ENCODE data around the gene ZNF580.

The ZNF580 gene

DNA sequence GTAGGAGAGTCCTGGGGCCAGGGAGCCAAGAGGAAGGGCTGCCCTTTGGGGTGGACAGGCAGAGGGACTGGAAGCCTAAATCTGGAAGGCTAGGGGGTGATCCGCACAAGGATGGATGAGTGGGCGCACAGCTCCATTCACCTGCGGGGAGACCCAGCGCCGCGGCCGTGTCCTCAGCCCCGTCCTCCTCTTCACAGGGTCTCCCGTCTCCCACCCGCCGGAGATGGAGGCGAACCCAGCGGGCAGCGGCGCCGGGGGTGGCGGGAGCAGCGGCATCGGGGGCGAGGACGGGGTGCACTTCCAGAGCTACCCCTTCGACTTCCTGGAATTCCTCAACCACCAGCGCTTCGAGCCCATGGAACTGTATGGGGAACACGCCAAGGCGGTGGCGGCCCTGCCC is 27.4 kb upstream of the ZNF580 start:
- peaks cover 46% of the 10 kb centered on the region for H3K36me3 ChIP-seq (ENCODE audit: insufficient read depth, low read length)

DNA sequence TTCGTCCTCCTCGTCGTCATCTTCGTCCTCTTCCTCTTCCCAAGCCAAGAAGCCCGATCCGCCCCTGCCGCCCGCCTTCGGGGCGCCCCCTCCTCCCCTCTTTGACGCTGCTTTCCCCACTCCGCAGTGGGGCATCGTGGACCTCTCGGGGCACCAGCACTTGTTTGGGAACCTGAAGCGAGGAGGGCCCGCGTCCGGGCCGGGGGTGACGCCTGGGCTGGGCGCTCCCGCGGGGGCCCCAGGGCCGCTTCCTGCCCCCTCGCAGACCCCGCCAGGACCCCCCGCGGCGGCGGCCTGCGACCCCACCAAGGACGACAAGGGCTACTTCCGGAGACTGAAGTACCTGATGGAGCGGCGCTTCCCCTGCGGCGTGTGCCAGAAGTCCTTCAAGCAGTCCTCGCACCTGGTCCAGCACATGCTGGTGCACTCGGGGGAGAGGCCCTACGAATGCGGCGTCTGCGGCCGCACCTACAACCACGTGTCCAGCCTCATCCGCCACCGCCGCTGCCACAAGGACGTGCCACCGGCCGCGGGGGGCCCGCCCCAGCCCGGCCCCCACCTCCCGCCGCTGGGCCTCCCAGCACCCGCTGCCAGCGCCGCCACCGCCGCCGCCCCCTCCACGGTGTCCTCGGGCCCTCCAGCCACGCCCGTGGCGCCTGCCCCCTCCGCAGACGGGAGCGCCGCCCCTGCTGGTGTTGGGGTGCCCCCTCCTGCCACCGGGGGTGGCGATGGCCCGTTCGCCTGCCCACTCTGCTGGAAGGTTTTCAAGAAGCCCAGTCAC is 26.7 kb upstream of the ZNF580 start:
- no peaks in the 10 kb centered on the region for H3K4me1 ChIP-seq (ENCODE audit: insufficient read depth, low read length)

More for the DNA sequence above, 27.4 kb upstream of the ZNF580 start:
- Histone ChIP-seq H3K4me3 (ENCODE audit: low read length) (no peak overlapping the region), H3K9me3 (ENCODE audit: low read length) (peaks cover 6% of the 10 kb centered on the region), H3K4me1 (ENCODE audit: insufficient read depth, low read length) (no peaks in the 10 kb centered on the region), H2AFZ (ENCODE audit: low read depth, low read length) (no peak overlapping the region), H3K27me3 (ENCODE audit: insufficient read depth, low read length) (no peaks in the 10 kb centered on the region)

DNA sequence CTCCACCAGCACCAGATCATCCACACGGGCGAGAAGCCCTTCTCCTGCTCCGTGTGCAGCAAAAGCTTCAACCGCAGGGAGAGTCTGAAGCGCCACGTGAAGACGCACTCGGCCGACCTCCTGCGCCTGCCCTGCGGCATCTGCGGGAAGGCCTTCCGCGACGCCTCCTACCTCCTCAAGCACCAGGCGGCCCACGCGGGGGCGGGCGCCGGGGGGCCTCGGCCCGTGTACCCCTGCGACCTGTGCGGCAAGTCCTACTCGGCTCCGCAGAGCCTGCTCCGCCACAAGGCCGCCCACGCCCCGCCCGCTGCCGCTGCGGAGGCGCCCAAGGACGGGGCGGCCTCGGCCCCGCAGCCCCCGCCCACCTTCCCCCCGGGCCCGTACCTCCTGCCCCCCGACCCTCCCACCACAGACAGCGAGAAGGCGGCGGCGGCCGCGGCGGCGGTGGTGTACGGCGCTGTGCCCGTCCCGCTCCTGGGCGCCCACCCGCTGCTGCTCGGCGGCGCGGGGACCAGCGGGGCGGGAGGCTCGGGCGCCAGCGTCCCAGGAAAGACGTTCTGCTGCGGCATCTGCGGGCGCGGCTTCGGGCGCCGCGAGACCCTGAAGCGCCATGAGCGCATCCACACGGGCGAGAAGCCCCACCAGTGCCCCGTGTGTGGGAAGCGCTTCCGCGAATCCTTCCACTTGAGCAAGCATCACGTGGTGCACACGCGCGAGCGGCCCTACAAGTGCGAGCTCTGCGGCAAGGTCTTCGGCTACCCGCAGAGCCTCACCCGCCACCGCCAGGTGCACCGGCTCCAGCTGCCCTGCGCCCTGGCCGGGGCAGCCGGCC is 25.9 kb upstream of the ZNF580 start:
- Histone ChIP-seq H2AFZ (ENCODE audit: low read depth, low read length) (no peak overlapping the region), H3K27me3 (ENCODE audit: insufficient read depth, low read length) (no peaks in the 10 kb centered on the region), H3K36me3 (ENCODE audit: insufficient read depth, low read length) (peaks cover 44% of the 10 kb centered on the region), H3K9me3 (ENCODE audit: low read length) (peaks cover 2% of the 10 kb centered on the region), H3K4me1 (ENCODE audit: insufficient read depth, low read length) (no peaks in the 10 kb centered on the region), H3K4me3 (ENCODE audit: low read length) (no peak overlapping the region)

More for the DNA sequence above, 26.7 kb upstream of the ZNF580 start:
- peaks cover 45% of the 10 kb centered on the region for H3K36me3 ChIP-seq (ENCODE audit: insufficient read depth, low read length)
- no peak overlapping the region for H2AFZ ChIP-seq (ENCODE audit: low read depth, low read length)
- H3K4me3 ChIP-seq (ENCODE audit: low read length): no peak overlapping the region
- H3K27me3 ChIP-seq (ENCODE audit: insufficient read depth, low read length): no peaks in the 10 kb centered on the region
- H3K9me3 ChIP-seq (ENCODE audit: low read length): peaks cover 6% of the 10 kb centered on the region

- no peaks in the 10 kb centered on the region for H3K27me3 ChIP-seq (ENCODE audit: insufficient read depth, low read length)
- H3K9me3 ChIP-seq (ENCODE audit: low read length): peaks cover 2% of the 10 kb centered on the region
- no peak overlapping the region for H2AFZ ChIP-seq (ENCODE audit: low read depth, low read length)
- no peaks in the 10 kb centered on the region for H3K4me1 ChIP-seq (ENCODE audit: insufficient read depth, low read length)
- H3K36me3 ChIP-seq (ENCODE audit: insufficient read depth, low read length): peaks cover 47% of the 10 kb centered on the region
- H3K4me3 ChIP-seq (ENCODE audit: low read length): no peak overlapping the region
Observed at GRCh38 chr19:55615543-55616394, 25.0 kb upstream of the ZNF580 start.

DNA sequence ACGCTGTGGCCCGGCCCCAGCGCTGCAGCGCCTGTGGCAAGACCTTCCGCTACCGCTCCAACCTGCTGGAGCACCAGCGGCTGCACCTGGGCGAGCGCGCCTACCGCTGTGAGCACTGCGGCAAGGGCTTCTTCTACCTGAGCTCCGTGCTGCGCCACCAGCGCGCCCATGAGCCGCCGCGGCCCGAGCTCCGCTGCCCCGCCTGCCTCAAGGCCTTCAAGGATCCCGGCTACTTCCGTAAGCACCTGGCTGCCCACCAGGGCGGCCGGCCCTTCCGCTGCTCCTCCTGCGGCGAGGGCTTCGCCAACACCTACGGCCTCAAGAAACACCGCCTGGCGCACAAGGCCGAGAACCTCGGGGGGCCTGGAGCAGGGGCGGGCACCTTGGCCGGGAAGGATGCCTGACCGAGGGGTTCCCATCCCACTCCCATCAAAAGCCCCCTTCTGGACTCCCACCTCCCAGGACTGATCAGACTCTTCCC is 24.4 kb upstream of the ZNF580 start:
- Histone ChIP-seq H3K4me3 (ENCODE audit: low read length) (no peak overlapping the region), H3K9me3 (ENCODE audit: low read length) (peaks cover 2% of the 10 kb centered on the region), H2AFZ (ENCODE audit: low read depth, low read length) (no peak overlapping the region), H3K4me1 (ENCODE audit: insufficient read depth, low read length) (no peaks in the 10 kb centered on the region), H3K27me3 (ENCODE audit: insufficient read depth, low read length) (no peaks in the 10 kb centered on the region), H3K36me3 (ENCODE audit: insufficient read depth, low read length) (peaks cover 51% of the 10 kb centered on the region)

DNA sequence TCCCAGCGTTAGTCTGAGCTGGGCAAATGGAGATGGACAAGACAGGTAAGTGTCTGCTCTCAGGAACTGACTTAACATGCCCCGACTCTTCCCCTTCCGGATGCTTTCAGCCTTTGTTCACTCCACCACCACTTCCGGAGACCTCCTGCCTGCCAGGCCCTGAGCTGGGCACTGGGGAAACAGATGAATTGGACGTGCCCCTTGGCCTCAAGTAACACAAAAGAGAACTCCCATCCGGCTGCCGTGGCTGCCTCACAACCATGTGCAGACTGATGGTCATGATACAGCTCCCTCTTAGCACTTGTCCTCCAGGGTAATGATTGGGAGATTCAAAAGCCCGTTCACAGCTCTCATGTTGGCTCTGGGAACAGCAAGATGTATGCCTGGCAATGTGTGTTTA is 23.4 kb upstream of the ZNF580 start:
- H3K4me1 ChIP-seq (ENCODE audit: insufficient read depth, low read length): no peaks in the 10 kb centered on the region
- H3K4me3 ChIP-seq (ENCODE audit: low read length): no peak overlapping the region
- no peak overlapping the region for H2AFZ ChIP-seq (ENCODE audit: low read depth, low read length)
- no peaks in the 10 kb centered on the region for H3K27me3 ChIP-seq (ENCODE audit: insufficient read depth, low read length)
- H3K36me3 ChIP-seq (ENCODE audit: insufficient read depth, low read length): peaks cover 53% of the 10 kb centered on the region
- peaks cover 2% of the 10 kb centered on the region for H3K9me3 ChIP-seq (ENCODE audit: low read length)

GRCh38 chr19:55618426-55618825 is 22.4 kb upstream of the ZNF580 start:
- Histone ChIP-seq H3K36me3 (ENCODE audit: insufficient read depth, low read length) (peaks cover 49% of the 10 kb centered on the region), H3K27me3 (ENCODE audit: insufficient read depth, low read length) (no peaks in the 10 kb centered on the region), H3K4me1 (ENCODE audit: insufficient read depth, low read length) (no peaks in the 10 kb centered on the region), H2AFZ (ENCODE audit: low read depth, low read length) (no peak overlapping the region), H3K4me3 (ENCODE audit: low read length) (no peak overlapping the region), H3K9me3 (ENCODE audit: low read length) (peaks cover 2% of the 10 kb centered on the region)

- Histone ChIP-seq H3K9me3 (ENCODE audit: low read length) (peaks cover 2% of the 10 kb centered on the region), H3K27me3 (ENCODE audit: insufficient read depth, low read length) (no peaks in the 10 kb centered on the region), H3K4me1 (ENCODE audit: insufficient read depth, low read length) (no peaks in the 10 kb centered on the region), H2AFZ (ENCODE audit: low read depth, low read length) (no peak overlapping the region), H3K4me3 (ENCODE audit: low read length) (no peak overlapping the region), H3K36me3 (ENCODE audit: insufficient read depth, low read length) (peaks cover 46% of the 10 kb centered on the region)
Observed at GRCh38 chr19:55619286-55619685, 21.5 kb upstream of the ZNF580 start.

GRCh38 chr19:55620410-55621204 is 20.2 kb upstream of the ZNF580 start:
- Histone ChIP-seq H3K9me3 (ENCODE audit: low read length) (no peaks in the 10 kb centered on the region), H3K36me3 (ENCODE audit: insufficient read depth, low read length) (peaks cover 37% of the 10 kb centered on the region), H3K27me3 (ENCODE audit: insufficient read depth, low read length) (no peaks in the 10 kb centered on the region), H3K4me3 (ENCODE audit: low read length) (no peak overlapping the region), H2AFZ (ENCODE audit: low read depth, low read length) (no peak overlapping the region), H3K4me1 (ENCODE audit: insufficient read depth, low read length) (peaks cover 3% of the 10 kb centered on the region)

- Histone ChIP-seq H3K4me3 (ENCODE audit: low read length) (no peak overlapping the region), H3K27me3 (ENCODE audit: insufficient read depth, low read length) (no peaks in the 10 kb centered on the region), H2AFZ (ENCODE audit: low read depth, low read length) (no peak overlapping the region), H3K9me3 (ENCODE audit: low read length) (no peaks in the 10 kb centered on the region), H3K36me3 (ENCODE audit: insufficient read depth, low read length) (peaks cover 31% of the 10 kb centered on the region), H3K4me1 (ENCODE audit: insufficient read depth, low read length) (peaks cover 3% of the 10 kb centered on the region)
Observed at GRCh38 chr19:55621205-55621672, 19.6 kb upstream of the ZNF580 start.

DNA sequence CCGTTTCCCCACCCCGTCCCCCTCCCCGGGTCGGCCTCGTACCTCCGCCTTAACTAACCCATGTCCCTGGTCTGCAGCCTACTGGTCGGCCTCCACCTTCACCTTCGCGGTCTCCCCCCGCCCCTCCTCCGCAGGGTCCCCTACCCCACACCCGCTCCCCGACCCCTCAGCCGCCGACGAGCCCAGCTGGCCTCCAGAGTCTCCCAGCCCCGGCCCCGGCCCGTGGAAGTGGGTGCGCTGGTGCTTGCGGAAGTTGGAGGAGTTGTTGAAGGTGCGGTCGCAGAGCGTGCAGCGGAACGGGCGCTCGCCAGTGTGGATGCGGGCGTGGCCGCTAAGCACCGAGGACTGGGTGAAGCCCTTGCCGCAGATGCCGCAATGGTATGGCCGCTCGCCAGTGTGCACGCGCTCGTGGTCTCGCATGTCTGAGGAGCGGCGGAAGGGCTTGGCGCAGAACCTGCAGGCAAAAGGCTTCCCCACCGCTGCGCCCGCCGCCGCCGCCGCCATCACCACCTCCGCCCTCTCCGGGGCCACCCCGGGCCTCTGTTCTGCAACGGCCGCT is 19.1 kb upstream of the ZNF580 start:
- peaks cover 27% of the 10 kb centered on the region for H3K36me3 ChIP-seq (ENCODE audit: insufficient read depth, low read length)
- no peaks in the 10 kb centered on the region for H3K9me3 ChIP-seq (ENCODE audit: low read length)
- no peak overlapping the region for H3K4me3 ChIP-seq (ENCODE audit: low read length)
- H2AFZ ChIP-seq (ENCODE audit: low read depth, low read length): no peak overlapping the region
- no peaks in the 10 kb centered on the region for H3K27me3 ChIP-seq (ENCODE audit: insufficient read depth, low read length)
- H3K4me1 ChIP-seq (ENCODE audit: insufficient read depth, low read length): peaks cover 3% of the 10 kb centered on the region
